Measurements from ENCODE around the gene ITK. TPM values are rescaled to one million over a fixed set of nuclear protein-coding genes. Genes with fewer than 3 reads are reported as not detected.

ITK gene
- total RNA-seq, 1 donor from 2014 or later = not detected

DNA sequence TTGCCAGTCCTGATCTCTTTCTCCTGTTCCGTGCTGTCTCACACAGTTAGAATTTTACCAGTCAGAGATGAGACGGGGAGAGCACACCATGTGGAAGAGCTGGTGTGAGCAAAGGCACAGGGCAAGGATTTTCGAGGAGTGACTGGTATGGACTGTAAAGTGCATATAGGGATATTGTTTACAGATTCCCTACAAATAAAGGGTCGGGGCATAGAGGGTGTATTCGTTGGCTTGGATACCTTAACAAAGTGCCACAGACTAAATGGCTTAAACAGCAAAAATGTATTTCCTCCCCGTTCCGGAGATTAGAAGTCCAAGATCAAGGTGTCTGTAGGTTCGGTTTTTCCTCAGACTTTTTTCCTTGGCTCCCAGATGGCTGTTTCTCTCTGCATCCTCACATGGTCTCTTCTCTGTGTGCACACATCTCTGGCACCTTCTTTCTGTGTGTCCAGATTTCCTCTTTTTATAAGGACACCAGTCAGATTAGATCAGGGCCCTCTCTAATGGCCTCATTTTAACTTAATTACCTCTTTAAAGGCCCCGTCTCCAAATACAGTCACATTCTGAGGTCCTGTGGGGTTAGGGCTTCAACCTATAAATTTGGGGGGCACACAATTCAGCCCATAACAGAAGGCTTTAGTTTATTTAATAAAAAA is 108.7 kb downstream of the ITK start:
- Mint-ChIP-seq H3K4me1 (ENCODE audit: low read depth) (peaks cover 14% of the 10 kb centered on the region), H3K9me3 (ENCODE audit: low read depth) (no peaks in the 10 kb centered on the region), H3K27me3 (no peaks in the 10 kb centered on the region), H3K27ac (peak overlapping the region; percentile 84), H3K4me3 (ENCODE audit: low read depth) (no peak overlapping the region), H3K36me3 (ENCODE audit: insufficient read depth) (peaks cover 20% of the 10 kb centered on the region)
- TF ChIP-seq, protein P1, sequence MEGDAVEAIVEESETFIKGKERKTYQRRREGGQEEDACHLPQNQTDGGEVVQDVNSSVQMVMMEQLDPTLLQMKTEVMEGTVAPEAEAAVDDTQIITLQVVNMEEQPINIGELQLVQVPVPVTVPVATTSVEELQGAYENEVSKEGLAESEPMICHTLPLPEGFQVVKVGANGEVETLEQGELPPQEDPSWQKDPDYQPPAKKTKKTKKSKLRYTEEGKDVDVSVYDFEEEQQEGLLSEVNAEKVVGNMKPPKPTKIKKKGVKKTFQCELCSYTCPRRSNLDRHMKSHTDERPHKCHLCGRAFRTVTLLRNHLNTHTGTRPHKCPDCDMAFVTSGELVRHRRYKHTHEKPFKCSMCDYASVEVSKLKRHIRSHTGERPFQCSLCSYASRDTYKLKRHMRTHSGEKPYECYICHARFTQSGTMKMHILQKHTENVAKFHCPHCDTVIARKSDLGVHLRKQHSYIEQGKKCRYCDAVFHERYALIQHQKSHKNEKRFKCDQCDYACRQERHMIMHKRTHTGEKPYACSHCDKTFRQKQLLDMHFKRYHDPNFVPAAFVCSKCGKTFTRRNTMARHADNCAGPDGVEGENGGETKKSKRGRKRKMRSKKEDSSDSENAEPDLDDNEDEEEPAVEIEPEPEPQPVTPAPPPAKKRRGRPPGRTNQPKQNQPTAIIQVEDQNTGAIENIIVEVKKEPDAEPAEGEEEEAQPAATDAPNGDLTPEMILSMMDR (IDR thresholded peaks at IDR 0.05; ENCODE audit: unreplicated experiment) = no peak
- no peak for DNase-seq (ENCODE audit: low spot score, unreplicated experiment)

DNA sequence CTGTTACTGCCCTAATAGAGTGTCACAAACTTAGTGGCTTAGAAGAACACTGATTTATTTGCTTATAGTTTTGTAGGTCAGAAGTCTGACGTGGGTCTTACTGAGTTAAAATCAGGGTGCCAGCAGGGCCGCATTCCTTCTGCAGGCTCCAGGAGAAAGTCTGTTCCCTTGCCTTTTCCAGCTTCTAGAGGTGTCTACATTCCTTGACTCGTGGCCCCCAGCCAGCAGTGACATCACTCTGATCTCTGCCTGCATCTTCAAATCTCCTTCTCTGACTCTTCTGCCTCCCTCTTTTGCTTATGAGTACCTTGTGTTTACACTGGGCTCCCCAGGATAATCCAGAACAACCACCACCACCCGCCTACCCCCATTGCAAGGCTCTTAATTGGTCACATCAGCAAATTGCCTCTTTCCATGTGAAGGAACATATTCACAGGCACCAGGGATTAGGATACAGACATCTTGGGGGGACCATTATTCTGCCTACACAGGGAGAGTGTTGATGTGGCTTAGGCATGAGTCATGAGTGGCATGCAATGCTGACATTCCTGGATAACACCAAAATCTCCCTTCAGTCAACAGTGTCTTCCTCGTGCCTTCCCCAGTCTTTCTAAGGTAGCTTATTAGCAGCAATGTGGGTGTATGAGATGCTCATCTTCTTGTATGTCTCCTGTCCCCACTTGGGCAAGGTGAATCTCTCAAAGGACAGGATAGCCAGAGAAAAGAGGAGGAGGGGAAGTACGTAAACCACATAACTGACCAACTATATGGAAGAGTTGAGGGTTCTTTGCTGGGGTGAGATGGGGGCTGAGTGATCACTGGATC is 109.7 kb downstream of the ITK start:
- Mint-ChIP-seq H3K27ac (no peak overlapping the region), H3K4me1 (ENCODE audit: low read depth) (peaks cover 16% of the 10 kb centered on the region), H3K4me3 (ENCODE audit: low read depth) (no peak overlapping the region), H3K36me3 (ENCODE audit: insufficient read depth) (peaks cover 27% of the 10 kb centered on the region), H3K9me3 (ENCODE audit: low read depth) (no peaks in the 10 kb centered on the region), H3K27me3 (no peaks in the 10 kb centered on the region)
- no peak for DNase-seq (ENCODE audit: low spot score, unreplicated experiment)
- TF ChIP-seq, protein P1 (IDR thresholded peaks at IDR 0.05; ENCODE audit: unreplicated experiment) = no peak

DNA sequence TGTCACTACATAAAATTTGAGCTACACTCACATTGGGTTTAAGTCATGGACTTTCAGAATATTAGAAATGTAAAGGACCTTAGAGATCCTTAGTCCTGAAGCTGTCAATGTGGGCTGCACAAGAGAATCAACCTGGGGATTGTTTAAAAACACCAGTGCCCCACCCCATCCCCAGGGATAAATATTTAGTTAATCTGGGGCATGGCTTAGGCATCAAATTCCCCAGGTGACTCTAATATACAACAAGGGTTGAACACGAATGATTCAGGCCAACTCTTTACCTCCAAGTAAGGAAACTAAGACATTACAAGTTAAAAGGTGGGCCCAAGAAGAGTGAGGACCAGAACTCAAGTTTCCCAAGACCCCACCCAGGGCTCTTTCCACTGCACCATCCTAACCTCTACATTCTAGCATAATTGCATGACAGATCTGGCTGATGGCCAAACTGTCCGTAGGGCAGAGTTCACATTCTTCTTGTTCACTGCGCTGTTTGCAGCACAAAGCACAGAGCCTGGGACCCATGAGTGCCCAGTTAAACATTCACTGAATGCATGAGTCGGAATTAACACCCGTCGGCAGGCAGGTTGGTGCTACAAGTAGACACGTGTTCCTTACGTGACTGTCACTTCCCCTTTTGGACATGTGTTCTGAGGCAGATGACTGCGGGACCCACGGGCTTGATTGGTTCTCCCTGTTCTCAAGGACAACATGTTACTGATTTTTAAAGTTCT is 110.5 kb downstream of the ITK start:
- H3K27me3 Mint-ChIP-seq = no peaks in the 10 kb centered on the region
- H3K4me3 Mint-ChIP-seq (ENCODE audit: low read depth) = no peak overlapping the region
- H3K4me1 Mint-ChIP-seq (ENCODE audit: low read depth) = peaks cover 20% of the 10 kb centered on the region
- peaks cover 30% of the 10 kb centered on the region for H3K36me3 Mint-ChIP-seq (ENCODE audit: insufficient read depth)
- H3K27ac Mint-ChIP-seq = peak overlapping the region; percentile 70
- TF ChIP-seq, protein P1 (IDR thresholded peaks at IDR 0.05; ENCODE audit: unreplicated experiment) = no peak
- DNase-seq (ENCODE audit: low spot score, unreplicated experiment) = no peak
- no peaks in the 10 kb centered on the region for H3K9me3 Mint-ChIP-seq (ENCODE audit: low read depth)

DNA sequence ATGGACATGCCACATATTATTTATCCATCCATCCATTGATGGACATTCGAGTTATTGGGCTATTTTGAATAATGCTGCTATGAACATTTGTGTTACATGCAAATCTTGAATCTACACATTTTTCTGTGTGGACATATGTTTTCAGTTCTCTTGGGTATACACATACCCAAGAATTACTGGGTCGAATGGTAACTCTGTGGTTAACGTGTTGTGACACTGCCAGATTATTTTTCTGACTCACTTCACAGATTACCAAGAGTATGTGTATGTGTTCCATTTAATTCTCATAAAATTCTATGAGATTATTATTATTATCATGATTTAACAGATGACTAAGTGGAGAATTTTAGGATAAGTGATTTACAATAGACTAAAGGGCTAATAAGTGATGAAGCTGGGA is 112.0 kb downstream of the ITK start:
- H3K36me3 Mint-ChIP-seq (ENCODE audit: insufficient read depth) = peaks cover 36% of the 10 kb centered on the region
- TF ChIP-seq, protein P1 (IDR thresholded peaks at IDR 0.05; ENCODE audit: unreplicated experiment) = no peak
- H3K4me1 Mint-ChIP-seq (ENCODE audit: low read depth) = peaks cover 20% of the 10 kb centered on the region
- H3K27me3 Mint-ChIP-seq = no peaks in the 10 kb centered on the region
- H3K4me3 Mint-ChIP-seq (ENCODE audit: low read depth) = no peak overlapping the region
- no peak for DNase-seq (ENCODE audit: low spot score, unreplicated experiment)
- no peaks in the 10 kb centered on the region for H3K9me3 Mint-ChIP-seq (ENCODE audit: low read depth)
- H3K27ac Mint-ChIP-seq = no peak overlapping the region

DNA sequence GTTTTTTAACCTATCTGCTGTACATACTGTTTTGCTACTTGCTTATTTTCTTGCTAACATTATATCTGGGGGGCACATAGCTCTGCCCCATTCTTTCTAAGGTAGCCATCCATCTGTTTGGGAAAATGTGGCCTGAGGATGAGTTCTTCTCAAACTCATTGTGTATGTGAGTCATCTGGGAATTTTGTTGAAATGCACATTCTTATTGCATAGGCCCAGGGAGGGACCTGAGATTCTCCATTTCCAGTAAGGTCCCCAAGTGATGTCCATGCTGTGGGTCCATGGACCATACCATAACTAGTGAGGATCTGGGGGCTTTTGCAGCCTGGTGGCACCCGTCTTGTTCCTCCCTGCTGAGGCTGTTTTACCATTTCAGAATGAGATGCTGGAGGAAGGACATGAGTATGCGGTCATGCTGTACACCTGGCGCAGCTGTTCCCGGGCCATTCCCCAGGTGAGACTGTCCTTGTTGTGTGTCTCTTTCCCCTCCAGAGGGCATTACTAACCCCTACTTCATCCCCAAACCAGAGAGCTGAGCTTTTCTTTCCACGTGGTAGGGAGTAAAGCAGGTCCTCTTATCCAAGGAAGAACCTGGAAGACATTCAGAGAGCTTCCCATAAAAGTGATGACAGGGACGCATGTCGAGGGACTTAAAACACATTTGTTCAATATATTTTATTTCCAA is 113.9 kb downstream of the ITK start:
- Mint-ChIP-seq H3K4me3 (ENCODE audit: low read depth) (no peak overlapping the region), H3K9me3 (ENCODE audit: low read depth) (no peaks in the 10 kb centered on the region), H3K27me3 (no peaks in the 10 kb centered on the region), H3K4me1 (ENCODE audit: low read depth) (peaks cover 12% of the 10 kb centered on the region), H3K27ac (no peak overlapping the region), H3K36me3 (ENCODE audit: insufficient read depth) (peaks cover 41% of the 10 kb centered on the region)
- no peak for DNase-seq (ENCODE audit: low spot score, unreplicated experiment)
- TF ChIP-seq, protein P1 (IDR thresholded peaks at IDR 0.05; ENCODE audit: unreplicated experiment) = no peak
